CD8-positive, alpha-beta memory T cell (primary cell): ENCODE measurements around the gene TRPM5. TPM values are rescaled to one million over a fixed set of nuclear protein-coding genes. Genes with fewer than 3 reads are reported as not detected.
A peak's percentile ranks its signal among the peaks of the same experiment; 100 is the strongest.
"Not testable (repeated sequence)": the region's sequence is repeated elsewhere in the genome, so short reads cannot be mapped to it uniquely, and the experiment has no call there.

Experiments
- CTCF ChIA-PET: fragments of 350-600 bp; sonication (Branson Sonifier 250); formaldehyde crosslinking; loops from one replicate; lab custom pipeline; 2021; ENCODE audit warnings: antibody characterized with exemption; lab: Charles Lee
- POLR2A ChIA-PET: fragments of 350-600 bp; sonication (Branson Sonifier 250); formaldehyde crosslinking; loops from one replicate; lab custom pipeline; 2021; ENCODE audit warnings: antibody characterized with exemption; lab: Charles Lee
- DNase-seq, 5 donors: peaks; one replicate each; pipeline versions ENCODE4 v3.0.0 to v3.0.0-alpha.2; 2020 to 2022; ENCODE audit warnings: mixed read lengths in 1 of 5
- H3K27ac ChIP-seq: one replicate; pipeline ENCODE4 v1.7.0; 2013; ENCODE audit warnings: low read depth, mild to moderate bottlenecking, low read length, moderate library complexity
- H3K27me3 ChIP-seq: 2 replicates; pipeline ENCODE4 v1.7.0; 2013; ENCODE audit warnings: low read length, mild to moderate bottlenecking; ENCODE audit not compliant: insufficient read depth, poor library complexity, severe bottlenecking
- H3K36me3 ChIP-seq: 2 replicates; pipeline ENCODE4 v1.7.0; 2013; ENCODE audit warnings: mild to moderate bottlenecking, low read length, moderate library complexity; ENCODE audit not compliant: insufficient read depth
- H3K4me1 ChIP-seq: 2 replicates; pipeline ENCODE4 v1.7.0; 2013; ENCODE audit warnings: mild to moderate bottlenecking, low read length, moderate library complexity; ENCODE audit not compliant: insufficient read depth
- H3K4me3 ChIP-seq: 2 replicates; pipeline ENCODE4 v1.7.0; 2013; ENCODE audit warnings: mild to moderate bottlenecking, low read length
- H3K9me3 ChIP-seq: 2 replicates; pipeline ENCODE4 v1.7.0; 2013; ENCODE audit warnings: mild to moderate bottlenecking, low read length
- H3K27ac Mint-ChIP-seq, 8 donors: one replicate each; pipeline ENCODE4 v1.8.0; 2020 to 2021; ENCODE audit warnings: mixed read lengths in 8 of 8, mild to moderate bottlenecking in 6 of 8, inconsistent platforms in 3 of 8, moderate library complexity in 3 of 8
- H3K27me3 Mint-ChIP-seq, 2 donors: one replicate each; pipeline ENCODE4 v1.8.0; 2020 to 2021; ENCODE audit warnings: mixed read lengths in 2 of 2, mild to moderate bottlenecking in 1 of 2, moderate library complexity in 1 of 2
- H3K36me3 Mint-ChIP-seq, 3 donors: one replicate each; pipeline ENCODE4 v1.8.0; 2020 to 2021; ENCODE audit warnings: mixed read lengths in 3 of 3, inconsistent platforms in 1 of 3, mild to moderate bottlenecking in 1 of 3
- H3K4me1 Mint-ChIP-seq, 3 donors: one replicate each; pipeline ENCODE4 v1.8.0; 2020 to 2021; ENCODE audit warnings: mixed read lengths in 3 of 3, inconsistent platforms in 1 of 3, mild to moderate bottlenecking in 1 of 3
- H3K4me3 Mint-ChIP-seq, 7 donors: one replicate each; pipeline ENCODE4 v1.8.0; 2020 to 2021; ENCODE audit warnings: mixed read lengths in 7 of 7, mild to moderate bottlenecking in 6 of 7, moderate library complexity in 4 of 7, inconsistent platforms in 2 of 7
- H3K9me3 Mint-ChIP-seq, 5 donors: one replicate each; pipeline ENCODE4 v1.8.0; 2020 to 2022; ENCODE audit warnings: mixed read lengths in 5 of 5, mild to moderate bottlenecking in 3 of 5, moderate library complexity in 2 of 5, inconsistent platforms in 1 of 5
- polyA plus RNA-seq: library from polyadenylated mRNA; unstranded; fragments of 300-500 nt; fragmentation: Illumina TruSeq; gene quantifications from one replicate; pipeline ENCODE4 v1.2.3, GENCODE V29; 2021
- total RNA-seq, 2 experiments: library from RNA; stranded (reverse); gene quantifications; one replicate each; pipeline ENCODE4 v1.2.3, GENCODE V29; 2021

TRPM5 gene
- total and polyA plus RNA-seq, 3 experiments from 2014 or later = not detected

DNA sequence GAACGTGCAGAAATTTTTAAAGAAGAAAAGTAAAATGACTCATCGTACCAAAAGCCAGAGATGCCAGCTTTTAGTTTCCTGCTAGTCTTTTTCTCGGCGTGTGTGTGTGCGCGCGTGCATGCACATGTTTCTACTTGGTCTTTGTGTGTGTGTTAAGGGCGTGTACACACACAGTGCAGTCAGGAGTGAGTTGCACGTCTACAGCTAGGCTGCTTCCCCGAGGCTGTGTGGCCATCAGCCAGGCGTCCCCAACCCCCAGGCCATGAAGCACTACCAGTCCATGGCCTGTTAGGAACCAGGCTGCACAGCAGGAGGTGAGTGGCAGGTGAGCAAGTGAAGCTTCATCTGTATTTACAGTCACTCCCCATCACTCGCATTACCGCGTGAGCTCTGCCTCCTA, 36.9 kb upstream of the TRPM5 start:
- Mint-ChIP-seq H3K4me3 (peak overlapping the region in 3 of 7 donors; percentile 7 to 40 (median 33)), H3K27me3 (peaks cover 5 to 8% of the 10 kb centered on the region in 2 donors), H3K4me1 (peaks cover 8 to 17% (median 11%) of the 10 kb centered on the region in 3 donors), H3K36me3 (peaks cover 13 to 25% (median 14%) of the 10 kb centered on the region in 3 donors), H3K27ac (no peak overlapping the region), H3K9me3 (peaks cover 9 to 36% (median 12%) of the 10 kb centered on the region in 5 donors)
- Histone ChIP-seq H3K27me3 (no peaks in the 10 kb centered on the region), H3K4me1 (no peaks in the 10 kb centered on the region), H3K4me3 (no peak overlapping the region), H3K36me3 (no peaks in the 10 kb centered on the region), H3K9me3 (no peaks in the 10 kb centered on the region), H3K27ac (no peak overlapping the region)
- ChIA-PET POLR2A (no interaction called here), CTCF (interaction anchor here (1.7 kb wide), 1 partner anchor 52 kb away, joined by 4 read pairs; no protein-coding TSS in a partner anchor)
- no peak for DNase-seq

DNA sequence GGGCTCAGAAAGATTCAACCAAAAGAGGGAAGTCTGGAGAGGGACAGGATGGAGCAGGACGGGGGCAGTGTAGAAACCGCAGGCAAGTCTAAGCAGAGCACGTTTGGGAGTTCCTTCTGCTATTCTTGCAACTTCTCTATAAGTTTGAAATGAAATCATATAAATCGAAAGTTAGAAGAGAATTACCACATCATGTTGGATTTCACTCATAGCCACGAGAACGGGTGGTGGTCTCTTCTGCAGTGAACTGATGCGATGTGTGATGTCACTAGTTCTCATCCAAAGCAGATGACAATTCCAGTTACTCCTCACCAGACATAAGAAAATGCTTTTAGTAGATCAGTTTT, 36.5 kb upstream of the TRPM5 start:
- Mint-ChIP-seq H3K36me3 (peaks cover 12 to 23% (median 13%) of the 10 kb centered on the region in 3 donors), H3K27me3 (peaks cover 5% of the 10 kb centered on the region in 2 donors), H3K9me3 (peaks cover 7 to 34% (median 10%) of the 10 kb centered on the region in 5 donors), H3K27ac (peak overlapping the region in 1 of 8 donors; percentile 66), H3K4me3 (peak overlapping the region in 2 of 7 donors; percentile 7 to 40), H3K4me1 (peaks cover 8 to 17% (median 11%) of the 10 kb centered on the region in 3 donors)
- POLR2A ChIA-PET = no interaction called here
- H3K9me3 ChIP-seq = no peaks in the 10 kb centered on the region
- CTCF ChIA-PET = no interaction called here
- H3K4me3 ChIP-seq = no peak overlapping the region
- no peaks in the 10 kb centered on the region for H3K36me3 ChIP-seq
- H3K27me3 ChIP-seq = no peaks in the 10 kb centered on the region
- no peak overlapping the region for H3K27ac ChIP-seq
- DNase-seq = no peak
- H3K4me1 ChIP-seq = no peaks in the 10 kb centered on the region

DNA sequence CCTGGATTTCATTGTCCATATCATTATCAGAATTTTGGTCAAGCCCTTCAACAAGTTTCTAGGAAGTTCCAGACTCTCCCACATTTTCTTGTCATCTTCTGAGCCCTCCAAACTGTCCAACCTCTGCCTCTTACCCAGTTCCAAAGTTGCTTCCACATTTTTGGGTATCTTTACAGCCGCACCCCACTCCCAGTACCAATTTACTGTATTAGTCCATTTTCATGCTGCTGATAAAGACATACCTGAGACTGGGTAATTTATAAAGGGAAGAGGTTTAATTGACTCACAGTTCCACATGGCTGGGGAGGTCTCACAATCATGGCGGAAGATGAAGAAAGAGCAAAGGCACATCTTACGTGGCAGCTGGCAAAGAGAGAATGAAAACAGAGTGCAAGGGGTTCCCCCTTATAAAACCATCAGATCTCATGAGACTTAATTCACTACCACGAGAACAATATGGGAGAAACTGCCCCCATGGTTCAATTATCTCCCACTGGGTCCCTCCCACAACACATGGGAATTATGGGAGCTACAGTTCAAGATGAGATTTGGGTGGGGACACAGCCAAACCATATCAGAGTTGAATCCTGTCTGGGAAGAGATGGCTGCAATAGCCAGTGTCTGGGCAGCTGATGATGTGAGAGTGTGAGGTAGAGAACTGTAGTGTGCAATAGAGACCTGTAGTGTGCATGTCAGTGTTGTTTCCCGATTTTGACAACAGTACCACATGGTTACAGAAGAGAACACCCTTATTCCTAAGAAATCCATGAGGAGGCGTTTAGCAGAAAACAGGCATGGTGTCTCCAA, 36.0 kb upstream of the TRPM5 start:
- CTCF ChIA-PET = not testable (repeated sequence)

DNA sequence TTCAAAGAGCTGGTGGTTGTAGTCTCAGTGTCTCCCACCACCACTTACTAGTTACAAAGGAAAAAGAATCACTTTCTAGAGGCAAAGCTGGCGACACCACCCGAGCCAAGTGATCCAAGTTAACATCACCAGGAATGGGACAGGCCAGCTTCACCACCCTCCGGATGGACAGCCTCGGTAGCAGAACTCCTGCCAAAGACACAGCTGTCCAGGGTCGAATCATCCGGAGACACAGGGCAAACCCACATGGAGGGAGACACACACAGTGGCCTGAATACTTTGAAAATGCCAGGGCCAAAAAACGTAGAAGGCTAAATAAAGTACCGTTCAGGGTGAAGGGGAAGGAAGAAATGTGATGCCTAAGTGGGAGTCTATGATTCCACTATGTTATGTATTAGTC, 33.6 kb upstream of the TRPM5 start:
- Histone ChIP-seq H3K36me3 (no peaks in the 10 kb centered on the region), H3K4me3 (no peak overlapping the region), H3K4me1 (no peaks in the 10 kb centered on the region), H3K27ac (no peak overlapping the region), H3K9me3 (no peaks in the 10 kb centered on the region), H3K27me3 (no peaks in the 10 kb centered on the region)
- Mint-ChIP-seq H3K4me3 (no peak overlapping the region), H3K27me3 (peaks cover 0 to 5% of the 10 kb centered on the region in 2 donors), H3K4me1 (peaks cover 8 to 17% (median 11%) of the 10 kb centered on the region in 3 donors), H3K27ac (no peak overlapping the region), H3K36me3 (peaks cover 7 to 23% (median 9%) of the 10 kb centered on the region in 3 donors), H3K9me3 (peaks cover 4 to 30% (median 10%) of the 10 kb centered on the region in 5 donors)
- POLR2A ChIA-PET = no interaction called here
- DNase-seq = no peak
- CTCF ChIA-PET = interaction anchor here (1.5 kb wide), 1 partner anchor 55 kb away, joined by 3 read pairs; no protein-coding TSS in a partner anchor

More for the DNA sequence above, 36.0 kb upstream of the TRPM5 start:
- H3K36me3 Mint-ChIP-seq = peaks cover 9 to 23% (median 9%) of the 10 kb centered on the region in 3 donors
- H3K36me3 ChIP-seq, H3K27me3 Mint-ChIP-seq, POLR2A ChIA-PET, H3K9me3 ChIP-seq, H3K4me3 ChIP-seq, H3K27ac ChIP-seq, H3K4me1 ChIP-seq, H3K27me3 ChIP-seq, DNase-seq: not testable (repeated sequence)
- H3K9me3 Mint-ChIP-seq = peaks cover 4 to 30% (median 10%) of the 10 kb centered on the region in 5 donors
- H3K4me3 Mint-ChIP-seq = peak overlapping the region in 1 of 7 donors; percentile 40
- peaks cover 8 to 17% (median 11%) of the 10 kb centered on the region in 3 donors for H3K4me1 Mint-ChIP-seq
- peak overlapping the region in 1 of 8 donors; percentile 66 for H3K27ac Mint-ChIP-seq

DNA sequence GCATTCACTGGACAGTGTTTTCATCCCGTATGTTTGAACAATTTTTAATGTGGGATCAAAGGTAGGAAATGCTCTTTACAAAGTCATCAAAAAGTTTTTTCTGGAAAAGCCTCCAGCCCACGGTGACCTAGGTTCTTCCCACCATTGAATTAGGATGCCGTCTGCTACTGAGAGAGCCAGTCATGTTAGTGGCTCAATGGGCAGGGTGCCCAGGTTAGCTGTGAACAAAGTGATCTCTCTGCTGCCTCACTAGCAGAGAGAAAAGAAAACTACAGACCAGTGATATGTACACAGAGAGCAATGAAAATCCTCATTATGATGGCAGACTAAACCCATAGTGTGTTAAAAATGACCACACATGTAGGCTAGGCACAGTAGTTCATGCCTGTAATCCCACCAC, 32.9 kb upstream of the TRPM5 start:
- Mint-ChIP-seq H3K9me3 (peaks cover 4 to 30% (median 10%) of the 10 kb centered on the region in 5 donors), H3K27me3 (peaks cover 0 to 1% of the 10 kb centered on the region in 2 donors), H3K4me3 (no peak overlapping the region), H3K4me1 (peaks cover 8 to 16% (median 11%) of the 10 kb centered on the region in 3 donors), H3K36me3 (peaks cover 7 to 23% (median 9%) of the 10 kb centered on the region in 3 donors), H3K27ac (no peak overlapping the region)
- POLR2A ChIA-PET = no interaction called here
- no peaks in the 10 kb centered on the region for H3K27me3 ChIP-seq
- no peaks in the 10 kb centered on the region for H3K9me3 ChIP-seq
- CTCF ChIA-PET = interaction anchor here (1.5 kb wide), 1 partner anchor 55 kb away, joined by 3 read pairs; no protein-coding TSS in a partner anchor
- no peak for DNase-seq
- H3K36me3 ChIP-seq = no peaks in the 10 kb centered on the region
- no peak overlapping the region for H3K4me3 ChIP-seq
- no peak overlapping the region for H3K27ac ChIP-seq
- no peaks in the 10 kb centered on the region for H3K4me1 ChIP-seq

DNA sequence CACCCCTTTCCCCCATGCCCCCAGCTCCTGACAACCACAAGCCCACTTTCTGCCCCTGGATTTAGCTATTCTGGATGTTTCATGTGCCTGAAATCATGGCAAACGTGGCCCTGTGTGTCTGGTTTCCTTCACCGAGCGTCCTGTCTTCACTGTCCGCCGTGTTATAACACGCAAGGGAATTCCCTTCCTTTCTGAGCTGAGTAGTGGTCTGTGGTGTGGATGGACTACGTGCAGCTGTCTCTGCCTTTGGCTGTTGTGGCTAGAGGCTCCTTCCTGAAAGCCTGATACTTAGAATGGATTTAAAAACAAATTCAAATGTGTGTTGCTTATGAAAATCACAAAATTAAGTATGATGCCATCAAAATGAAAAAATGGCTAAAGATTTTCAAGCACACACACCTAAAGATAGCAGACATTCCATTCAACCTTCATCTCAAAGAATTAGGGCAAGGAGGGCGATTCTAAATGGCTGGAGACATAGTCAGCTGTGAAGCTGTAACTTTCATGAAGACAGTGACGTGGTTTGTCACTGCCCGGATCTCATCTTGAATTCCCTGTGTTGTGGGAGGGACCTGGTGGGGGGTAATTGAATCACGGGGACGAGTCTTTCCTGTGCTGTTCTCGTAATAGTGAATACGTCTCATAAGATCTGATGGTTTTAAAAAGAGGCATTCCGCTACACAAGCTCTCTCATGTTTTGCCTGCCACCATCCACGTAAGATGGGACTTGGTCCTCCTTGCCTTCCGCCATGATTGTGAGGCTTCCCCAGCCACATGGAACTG, 31.0 kb upstream of the TRPM5 start:
- H3K36me3 ChIP-seq = no peaks in the 10 kb centered on the region
- no peaks in the 10 kb centered on the region for H3K4me1 ChIP-seq
- Mint-ChIP-seq H3K4me3 (no peak overlapping the region), H3K9me3 (peaks cover 4 to 23% (median 10%) of the 10 kb centered on the region in 5 donors), H3K4me1 (peaks cover under 1 to 5% (median 1%) of the 10 kb centered on the region in 3 donors), H3K27ac (peak overlapping the region in 1 of 8 donors; percentile 42), H3K27me3 (peaks cover 0 to 1% of the 10 kb centered on the region in 2 donors), H3K36me3 (peaks cover 5 to 23% (median 9%) of the 10 kb centered on the region in 3 donors)
- H3K27me3 ChIP-seq = no peaks in the 10 kb centered on the region
- ChIA-PET POLR2A (no interaction called here), CTCF (no interaction called here)
- no peak overlapping the region for H3K27ac ChIP-seq
- H3K4me3 ChIP-seq = no peak overlapping the region
- no peaks in the 10 kb centered on the region for H3K9me3 ChIP-seq
- DNase-seq = no peak

DNA sequence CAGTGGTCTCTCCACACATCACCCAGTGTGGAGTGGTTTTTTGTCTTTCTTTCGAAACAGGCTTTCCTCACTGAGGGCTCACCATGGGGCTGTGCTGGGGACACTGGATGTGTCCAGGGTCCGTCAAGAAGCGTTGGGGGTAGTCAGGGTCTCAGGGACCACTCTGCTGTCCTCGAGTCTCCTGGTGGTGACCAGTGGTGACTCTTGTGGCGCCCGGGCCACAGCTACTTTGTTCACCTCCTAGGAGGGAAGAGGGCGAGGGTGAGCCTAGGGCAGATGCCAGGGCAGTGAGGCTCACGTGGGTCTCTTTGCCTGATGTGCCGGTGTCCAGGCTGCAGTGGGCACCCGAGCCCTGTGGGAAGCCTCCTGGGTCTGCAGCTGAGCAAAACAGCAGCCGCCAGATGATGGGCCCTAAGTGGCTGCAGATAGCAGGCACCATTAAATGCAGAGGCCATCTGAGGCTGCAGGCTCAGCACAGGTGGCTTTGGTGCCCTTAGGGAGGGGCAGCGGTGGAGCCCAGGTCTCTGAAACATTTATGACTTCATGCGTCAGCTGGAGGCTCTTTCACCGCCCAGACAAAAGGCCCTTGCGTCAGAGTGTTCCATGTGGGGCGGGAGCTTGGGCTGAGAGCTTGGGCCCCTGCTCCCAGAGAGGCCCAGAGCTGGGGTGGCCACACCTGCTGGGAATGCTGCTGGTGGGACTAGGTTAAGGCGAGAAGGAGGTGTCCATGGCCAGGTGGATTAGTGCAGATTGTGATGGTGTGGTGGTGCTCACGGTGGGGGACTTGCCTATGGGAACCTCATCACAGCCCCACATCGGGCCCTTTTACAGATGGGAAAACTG, 30.0 kb upstream of the TRPM5 start:
- no peak overlapping the region for H3K27ac ChIP-seq
- POLR2A ChIA-PET = no interaction called here
- no peaks in the 10 kb centered on the region for H3K9me3 ChIP-seq
- Mint-ChIP-seq H3K27ac (peak overlapping the region in 1 of 8 donors; percentile 10), H3K4me1 (peaks cover 0 to 5% (median 2%) of the 10 kb centered on the region in 3 donors), H3K36me3 (peaks cover 5 to 15% (median 9%) of the 10 kb centered on the region in 3 donors), H3K4me3 (no peak overlapping the region), H3K9me3 (peaks cover 2 to 14% (median 4%) of the 10 kb centered on the region in 5 donors), H3K27me3 (peaks cover 0 to 1% of the 10 kb centered on the region in 2 donors)
- CTCF ChIA-PET = no interaction called here
- H3K4me1 ChIP-seq = no peaks in the 10 kb centered on the region
- no peaks in the 10 kb centered on the region for H3K27me3 ChIP-seq
- no peak overlapping the region for H3K4me3 ChIP-seq
- DNase-seq = no peak
- H3K36me3 ChIP-seq = no peaks in the 10 kb centered on the region
